Measurements from ENCODE around the gene PIGK. TPM values are rescaled to one million over a fixed set of nuclear protein-coding genes. Genes with fewer than 3 reads are reported as not detected.

PIGK gene
- total RNA-seq, 1 donor from 2014 or later = 28.6 TPM

GRCh38 chr1:77200806-77201205, 18.4 kb downstream of the PIGK start:
- H3K9me3 ChIP-seq (ENCODE audit: insufficient read depth, low read depth, low read length) = no peaks in the 10 kb centered on the region
- no peak for FAIRE-seq
- H3K4me1 ChIP-seq (ENCODE audit: insufficient read depth, low read length) = no peaks in the 10 kb centered on the region
- TF ChIP-seq CTCF (IDR thresholded peaks at IDR 0.05; ENCODE audit: insufficient read depth, low read depth, low read length) (no peak), EZH2 (IDR thresholded peaks at IDR 0.05; ENCODE audit: insufficient read depth, low read length) (no peak)
- H4K20me1 ChIP-seq (ENCODE audit: insufficient read depth, low read length) = no peaks in the 10 kb centered on the region
- Mint-ChIP-seq H3K4me1 (ENCODE audit: low read depth, unreplicated experiment) (no peaks in the 10 kb centered on the region), H3K9me3 (ENCODE audit: unreplicated experiment) (peaks cover 1% of the 10 kb centered on the region), H3K27ac (ENCODE audit: unreplicated experiment) (no peak overlapping the region), H3K4me3 (ENCODE audit: unreplicated experiment) (no peak overlapping the region), H3K27me3 (ENCODE audit: low read depth, unreplicated experiment) (no peaks in the 10 kb centered on the region), H3K36me3 (ENCODE audit: low read depth, unreplicated experiment) (peaks cover 7% of the 10 kb centered on the region)
- H3K36me3 ChIP-seq (ENCODE audit: insufficient read depth, low read length) = no peaks in the 10 kb centered on the region
- no peaks in the 10 kb centered on the region for H3K27me3 ChIP-seq (ENCODE audit: insufficient read depth, low read length)
- H3K4me3 ChIP-seq (ENCODE audit: insufficient read depth, low read depth, low read length) = no peak overlapping the region
- H3K27ac ChIP-seq (ENCODE audit: low read depth, low read length) = no peak overlapping the region
- H3K79me2 ChIP-seq (ENCODE audit: insufficient read depth, low read length) = no peaks in the 10 kb centered on the region
- H3K4me2 ChIP-seq (ENCODE audit: low read length) = no peak overlapping the region
- H2AFZ ChIP-seq (ENCODE audit: low read depth, low read length) = no peak overlapping the region
- DNase-seq (ENCODE audit: low read depth) = peak; percentile 54
- no peak overlapping the region for H3K9ac ChIP-seq (ENCODE audit: low read length)

- H3K9me3 ChIP-seq (ENCODE audit: insufficient read depth, low read depth, low read length) = no peaks in the 10 kb centered on the region
- H3K9me3 Mint-ChIP-seq (ENCODE audit: unreplicated experiment) = peaks cover 1% of the 10 kb centered on the region
- H3K4me3 ChIP-seq (ENCODE audit: insufficient read depth, low read depth, low read length) = no peak overlapping the region
- H3K27ac Mint-ChIP-seq (ENCODE audit: unreplicated experiment) = no peak overlapping the region
- no peaks in the 10 kb centered on the region for H3K27me3 ChIP-seq (ENCODE audit: insufficient read depth, low read length)
- H3K9ac ChIP-seq (ENCODE audit: low read length) = no peak overlapping the region
- H3K36me3 ChIP-seq (ENCODE audit: insufficient read depth, low read length) = no peaks in the 10 kb centered on the region
- H3K79me2 ChIP-seq (ENCODE audit: insufficient read depth, low read length) = no peaks in the 10 kb centered on the region
- no peak for FAIRE-seq
- TF ChIP-seq CTCF (IDR thresholded peaks at IDR 0.05; ENCODE audit: insufficient read depth, low read depth, low read length) (no peak), EZH2 (IDR thresholded peaks at IDR 0.05; ENCODE audit: insufficient read depth, low read length) (no peak)
- no peaks in the 10 kb centered on the region for H3K4me1 Mint-ChIP-seq (ENCODE audit: low read depth, unreplicated experiment)
- H3K36me3 Mint-ChIP-seq (ENCODE audit: low read depth, unreplicated experiment) = peaks cover 5% of the 10 kb centered on the region
- no peak overlapping the region for H2AFZ ChIP-seq (ENCODE audit: low read depth, low read length)
- H4K20me1 ChIP-seq (ENCODE audit: insufficient read depth, low read length) = no peaks in the 10 kb centered on the region
- no peak overlapping the region for H3K27ac ChIP-seq (ENCODE audit: low read depth, low read length)
- no peaks in the 10 kb centered on the region for H3K4me1 ChIP-seq (ENCODE audit: insufficient read depth, low read length)
- H3K27me3 Mint-ChIP-seq (ENCODE audit: low read depth, unreplicated experiment) = no peaks in the 10 kb centered on the region
- H3K4me2 ChIP-seq (ENCODE audit: low read length) = no peak overlapping the region
- H3K4me3 Mint-ChIP-seq (ENCODE audit: unreplicated experiment) = no peak overlapping the region
- no peak for DNase-seq (ENCODE audit: low read depth)
Observed at GRCh38 chr1:77200293-77200692, 18.9 kb downstream of the PIGK start.

- Histone ChIP-seq H2AFZ (ENCODE audit: low read depth, low read length) (no peak overlapping the region), H3K27ac (ENCODE audit: low read depth, low read length) (no peak overlapping the region), H3K4me2 (ENCODE audit: low read length) (no peak overlapping the region), H4K20me1 (ENCODE audit: insufficient read depth, low read length) (no peaks in the 10 kb centered on the region), H3K9me3 (ENCODE audit: insufficient read depth, low read depth, low read length) (no peaks in the 10 kb centered on the region), H3K36me3 (ENCODE audit: insufficient read depth, low read length) (no peaks in the 10 kb centered on the region), H3K9ac (ENCODE audit: low read length) (no peak overlapping the region), H3K4me3 (ENCODE audit: insufficient read depth, low read depth, low read length) (no peak overlapping the region), H3K27me3 (ENCODE audit: insufficient read depth, low read length) (no peaks in the 10 kb centered on the region), H3K79me2 (ENCODE audit: insufficient read depth, low read length) (no peaks in the 10 kb centered on the region), H3K4me1 (ENCODE audit: insufficient read depth, low read length) (no peaks in the 10 kb centered on the region)
- FAIRE-seq = no peak
- H3K4me3 Mint-ChIP-seq (ENCODE audit: unreplicated experiment) = no peak overlapping the region
- no peaks in the 10 kb centered on the region for H3K27me3 Mint-ChIP-seq (ENCODE audit: low read depth, unreplicated experiment)
- TF ChIP-seq CTCF (IDR thresholded peaks at IDR 0.05; ENCODE audit: insufficient read depth, low read depth, low read length) (no peak), EZH2 (IDR thresholded peaks at IDR 0.05; ENCODE audit: insufficient read depth, low read length) (no peak)
- DNase-seq (ENCODE audit: low read depth) = no peak
- H3K36me3 Mint-ChIP-seq (ENCODE audit: low read depth, unreplicated experiment) = peaks cover 2% of the 10 kb centered on the region
- no peaks in the 10 kb centered on the region for H3K4me1 Mint-ChIP-seq (ENCODE audit: low read depth, unreplicated experiment)
- H3K27ac Mint-ChIP-seq (ENCODE audit: unreplicated experiment) = no peak overlapping the region
- H3K9me3 Mint-ChIP-seq (ENCODE audit: unreplicated experiment) = no peaks in the 10 kb centered on the region
Observed at GRCh38 chr1:77197351-77197750, 21.9 kb downstream of the PIGK start.
